Upper lobe of left lung (tissue), 6 donors: ENCODE data around the gene RIPOR2. TPM values are rescaled to one million over a fixed set of nuclear protein-coding genes. Genes with fewer than 3 reads are reported as not detected.

Experiments used
- ATAC-seq, 2 donors: fragments of 200-7000 bp; cut with Tn5 transposase; one replicate each; pipeline ENCODE4 v1.9.1; 2022; ENCODE audit warnings: mild to moderate bottlenecking in 2 of 2, moderate library complexity in 2 of 2; ENCODE audit not compliant: low FRiP score in 2 of 2
- DNase-seq, 2 donors: peaks; one replicate each; pipeline ENCODE4 v3.0.0-alpha.2; 2019 to 2020
- H3K27ac ChIP-seq, 4 donors: fragments of 200-600 bp; sonication (generic); one replicate each; pipeline ENCODE4 v1.5.1; 2016 to 2019
- H3K27me3 ChIP-seq, 4 donors: fragments of 200-600 bp; sonication (generic); one replicate each; pipeline ENCODE4 v1.5.1; 2017 to 2019
- H3K36me3 ChIP-seq, 4 donors: fragments of 200-600 bp; sonication (generic); one replicate each; pipeline ENCODE4 v1.5.1; 2016 to 2019
- H3K4me1 ChIP-seq, 4 donors: fragments of 200-600 bp; sonication (generic); one replicate each; pipeline ENCODE4 v1.5.1; 2018 to 2019
- H3K4me3 ChIP-seq, 4 donors: fragments of 200-600 bp; sonication (generic); one replicate each; pipeline ENCODE4 v1.5.1; 2017 to 2019; ENCODE audit warnings: mild to moderate bottlenecking in 2 of 4, moderate library complexity in 1 of 4
- H3K9me3 ChIP-seq, 4 donors: fragments of 200-600 bp; sonication (generic); one replicate each; pipeline ENCODE4 v1.5.1; 2018 to 2019
- EP300 ChIP-seq, 4 donors: sonication (generic); formaldehyde crosslinking; IDR thresholded peaks; one replicate each; pipeline ENCODE4 v1.5.1; 2017; ENCODE audit warnings: antibody characterized with exemption in 4 of 4, control low read depth in 2 of 4
- POLR2A ChIP-seq, 4 donors: fragments of 450-650 bp; IDR thresholded peaks; one replicate each; pipeline ENCODE4 v1.5.1; 2016 to 2017; ENCODE audit warnings: antibody characterized with exemption in 4 of 4, mild to moderate bottlenecking in 2 of 4
- POLR2AphosphoS5 ChIP-seq, 2 donors: sonication (generic); formaldehyde crosslinking; IDR thresholded peaks; one replicate each; pipeline ENCODE4 v1.5.1; 2017; ENCODE audit warnings: antibody characterized with exemption in 2 of 2
- WGBS, 2 donors: methylation state at CpG; one replicate each; pipeline ENCODE4 v1.1.5; 2017 to 2018; 5-methylcytosine and 5-hydroxymethylcytosine counted together
- total RNA-seq, 6 donors: library from RNA; depleted of rRNA in 4 of 6; stranded (reverse); fragments of >200 nt in 4 of 6; gene quantifications; one replicate each; pipeline versions ENCODE4 v1.1.0 to v1.2.1, GENCODE V29; 2016 to 2021
- TF ChIP-seq, protein P1 (sequence below), 6 experiments: fragments of 450-650 bp in 4 of 6; fragments of 200-600 bp in 2 of 6; sonication (generic) in 2 of 6; IDR thresholded peaks; one replicate each; pipeline ENCODE4 v1.5.1; 2016 to 2019; ENCODE audit warnings: antibody characterized with exemption in 6 of 6
- donor health status: DM: no; HTN: no; CAD: no; lungs with moderate emphysema.
- donor health status: DM: no; HTN: yes; CAD: no; lungs with severe emphysema.

RIPOR2 gene
- total RNA-seq, 6 donors from 2014 or later = 25.3 to 67.1 (median 48.3) TPM

DNA sequence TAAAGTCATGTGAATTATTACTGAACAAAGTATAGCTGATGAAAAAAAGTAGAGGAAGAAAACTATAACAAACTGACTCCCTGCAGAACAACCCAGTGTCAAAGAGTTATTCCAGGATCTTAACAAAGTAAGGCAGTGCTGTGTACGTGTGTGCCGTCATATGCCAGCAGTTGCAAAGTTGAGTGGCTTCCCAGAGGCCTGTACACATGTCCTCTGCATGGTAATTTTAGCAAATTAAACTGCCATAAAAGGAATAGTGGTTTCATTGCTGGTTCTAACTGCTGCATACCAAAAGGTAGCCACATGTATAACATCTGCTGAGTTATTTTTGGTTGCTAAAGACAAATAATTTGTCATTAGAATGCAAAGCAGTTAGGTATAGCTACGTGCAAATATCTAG lies 44.8 kb downstream of the RIPOR2 start:
- TF ChIP-seq POLR2A (IDR thresholded peaks at IDR 0.05) = no peak
- no peak for TF ChIP-seq EP300 (IDR thresholded peaks at IDR 0.05)
- no peak for TF ChIP-seq POLR2AphosphoS5 (IDR thresholded peaks at IDR 0.05)
- TF ChIP-seq, protein P1, sequence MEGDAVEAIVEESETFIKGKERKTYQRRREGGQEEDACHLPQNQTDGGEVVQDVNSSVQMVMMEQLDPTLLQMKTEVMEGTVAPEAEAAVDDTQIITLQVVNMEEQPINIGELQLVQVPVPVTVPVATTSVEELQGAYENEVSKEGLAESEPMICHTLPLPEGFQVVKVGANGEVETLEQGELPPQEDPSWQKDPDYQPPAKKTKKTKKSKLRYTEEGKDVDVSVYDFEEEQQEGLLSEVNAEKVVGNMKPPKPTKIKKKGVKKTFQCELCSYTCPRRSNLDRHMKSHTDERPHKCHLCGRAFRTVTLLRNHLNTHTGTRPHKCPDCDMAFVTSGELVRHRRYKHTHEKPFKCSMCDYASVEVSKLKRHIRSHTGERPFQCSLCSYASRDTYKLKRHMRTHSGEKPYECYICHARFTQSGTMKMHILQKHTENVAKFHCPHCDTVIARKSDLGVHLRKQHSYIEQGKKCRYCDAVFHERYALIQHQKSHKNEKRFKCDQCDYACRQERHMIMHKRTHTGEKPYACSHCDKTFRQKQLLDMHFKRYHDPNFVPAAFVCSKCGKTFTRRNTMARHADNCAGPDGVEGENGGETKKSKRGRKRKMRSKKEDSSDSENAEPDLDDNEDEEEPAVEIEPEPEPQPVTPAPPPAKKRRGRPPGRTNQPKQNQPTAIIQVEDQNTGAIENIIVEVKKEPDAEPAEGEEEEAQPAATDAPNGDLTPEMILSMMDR (IDR thresholded peaks at IDR 0.05) = no peak
- 93 to 95% methylated on average over 3 of the region's 3 CpGs for WGBS, 2 donors
- H3K27ac ChIP-seq = no peak overlapping the region
- no peak overlapping the region for H3K4me3 ChIP-seq
- no peaks in the 10 kb centered on the region for H3K36me3 ChIP-seq
- ATAC-seq (no peak), DNase-seq (no peak)
- H3K27me3 ChIP-seq = no peaks in the 10 kb centered on the region
- H3K4me1 ChIP-seq = no peaks in the 10 kb centered on the region
- no peaks in the 10 kb centered on the region for H3K9me3 ChIP-seq

DNA sequence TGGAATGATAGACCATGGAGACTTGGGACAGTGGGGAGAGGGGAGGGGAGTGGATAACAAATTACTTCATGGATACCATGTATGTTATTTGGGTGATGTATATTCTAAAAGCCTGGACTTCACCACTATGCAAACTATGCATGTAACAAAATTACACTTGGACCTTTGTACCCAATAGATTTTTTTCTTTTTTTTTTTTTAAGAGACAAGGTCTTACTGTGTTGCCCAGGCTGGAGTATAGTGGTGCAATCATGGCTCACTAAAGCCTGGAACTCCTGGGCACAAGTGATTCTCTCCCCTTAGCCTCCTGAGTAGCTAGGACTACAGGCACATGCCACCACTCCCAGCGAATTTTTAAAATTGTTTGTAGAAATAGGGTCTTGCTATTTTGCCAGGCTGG lies 45.3 kb downstream of the RIPOR2 start:
- no peaks in the 10 kb centered on the region for H3K36me3 ChIP-seq
- no peaks in the 10 kb centered on the region for H3K9me3 ChIP-seq
- WGBS, 2 donors = 0 to 90% methylated on average over 1 of the region's 1 CpG
- ATAC-seq (no peak), DNase-seq (no peak)
- H3K4me3 ChIP-seq = no peak overlapping the region
- H3K4me1 ChIP-seq = no peaks in the 10 kb centered on the region
- H3K27me3 ChIP-seq = no peaks in the 10 kb centered on the region
- TF ChIP-seq EP300 (IDR thresholded peaks at IDR 0.05) (no peak), POLR2AphosphoS5 (IDR thresholded peaks at IDR 0.05) (no peak), POLR2A (IDR thresholded peaks at IDR 0.05) (no peak)
- TF ChIP-seq, protein P1 (IDR thresholded peaks at IDR 0.05) = no peak
- no peak overlapping the region for H3K27ac ChIP-seq

DNA sequence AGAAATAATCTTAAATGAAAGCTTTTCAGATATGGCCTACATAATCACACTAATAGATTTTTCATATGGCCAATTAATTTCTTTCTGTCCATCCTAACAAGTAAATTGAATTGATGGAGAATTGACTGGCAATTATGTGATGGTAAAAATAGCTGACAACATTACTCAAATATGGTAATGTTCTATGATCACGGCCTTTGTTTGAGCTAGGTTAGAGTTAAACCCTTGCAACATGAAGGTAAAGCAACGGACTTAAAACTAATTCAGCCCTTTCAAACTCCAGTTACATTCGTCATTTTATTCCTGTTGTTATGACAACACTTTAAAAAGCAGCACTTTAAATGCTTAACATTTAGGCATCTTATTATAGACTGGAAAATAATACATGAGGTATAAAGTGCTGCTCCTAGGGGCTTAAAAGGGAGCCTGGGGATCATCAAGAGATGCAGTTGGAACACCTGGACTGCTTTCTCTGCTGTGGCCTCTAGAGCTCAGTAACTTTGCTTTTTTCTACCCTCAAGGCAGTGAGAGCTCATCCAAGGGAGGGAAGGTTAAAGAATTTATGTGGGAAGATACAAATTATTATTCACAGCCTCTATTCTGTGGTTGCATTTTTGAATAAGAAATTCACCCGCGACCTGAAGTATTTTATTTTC lies 46.9 kb downstream of the RIPOR2 start:
- no peaks in the 10 kb centered on the region for H3K9me3 ChIP-seq
- ATAC-seq (no peak), DNase-seq (no peak)
- H3K36me3 ChIP-seq = no peaks in the 10 kb centered on the region
- H3K27ac ChIP-seq = no peak overlapping the region
- 92 to 94% methylated on average over 5 of the region's 5 CpGs for WGBS, 2 donors
- no peaks in the 10 kb centered on the region for H3K27me3 ChIP-seq
- no peaks in the 10 kb centered on the region for H3K4me1 ChIP-seq
- H3K4me3 ChIP-seq = no peak overlapping the region
- no peak for TF ChIP-seq POLR2A (IDR thresholded peaks at IDR 0.05)

DNA sequence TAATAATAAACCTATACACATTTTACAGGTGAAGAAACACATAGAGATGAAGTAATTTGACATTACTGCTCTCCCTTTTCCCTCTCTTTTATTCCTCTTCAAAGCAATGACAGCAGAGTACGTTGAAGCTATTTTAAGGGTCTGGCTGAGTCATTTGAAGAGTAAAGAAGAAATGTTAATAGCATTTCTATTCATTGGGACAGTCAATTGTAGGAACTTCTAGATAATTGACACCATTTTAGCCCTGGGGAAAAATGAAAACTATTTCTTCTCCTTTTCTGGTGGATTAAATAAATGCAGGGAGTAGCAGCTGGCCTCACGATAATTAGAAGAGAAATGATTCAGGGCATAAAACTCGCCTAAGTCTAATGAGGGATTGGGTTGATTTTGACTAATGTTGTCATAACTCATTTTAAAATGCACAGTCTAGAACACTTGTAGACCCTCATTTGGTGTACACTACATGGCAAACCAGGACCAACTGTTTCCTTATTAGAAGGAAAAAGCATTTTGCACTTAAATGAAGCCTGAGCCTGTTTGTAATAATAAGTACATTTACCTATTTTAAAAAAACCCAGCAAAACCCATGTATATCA lies 48.1 kb downstream of the RIPOR2 start:
- WGBS, 2 donors = 86 to 88% methylated on average over 3 of the region's 3 CpGs
- no peak for ATAC-seq

DNA sequence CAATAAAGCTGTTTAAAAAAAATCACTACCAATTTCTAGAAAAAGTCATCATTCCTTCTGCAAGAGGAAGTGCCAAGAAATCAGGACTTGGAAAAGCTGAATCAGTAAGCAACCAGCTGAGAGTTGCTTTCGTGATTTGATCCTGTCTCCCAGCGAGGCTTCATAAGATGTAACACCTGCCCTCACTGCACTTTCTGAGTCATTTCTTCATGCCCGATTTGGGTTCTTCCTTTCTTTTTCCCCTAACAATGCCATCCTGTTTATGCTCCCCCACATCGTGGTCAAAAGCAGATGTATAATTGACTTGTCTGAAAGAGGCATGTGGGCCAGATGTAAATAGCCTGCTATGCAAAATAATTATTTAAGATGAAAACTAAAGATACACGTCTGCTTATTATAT lies 52.1 kb downstream of the RIPOR2 start:
- Histone ChIP-seq H3K4me1 (peaks cover 0 to 4% (median 0%) of the 10 kb centered on the region in 4 donors), H3K27me3 (no peaks in the 10 kb centered on the region), H3K36me3 (no peaks in the 10 kb centered on the region), H3K27ac (no peak overlapping the region), H3K4me3 (no peak overlapping the region), H3K9me3 (no peaks in the 10 kb centered on the region)
- DNase-seq (no peak), ATAC-seq (no peak)
- TF ChIP-seq EP300 (IDR thresholded peaks at IDR 0.05) (no peak), POLR2A (IDR thresholded peaks at IDR 0.05) (no peak), POLR2AphosphoS5 (IDR thresholded peaks at IDR 0.05) (no peak)
- TF ChIP-seq, protein P1 (IDR thresholded peaks at IDR 0.05) = no peak
- 70 to 74% methylated on average over 5 of the region's 5 CpGs for WGBS, 2 donors

More for the DNA sequence above, 48.1 kb downstream of the RIPOR2 start:
- no peaks in the 10 kb centered on the region for H3K36me3 ChIP-seq
- H3K4me3 ChIP-seq = no peak overlapping the region
- no peak for TF ChIP-seq POLR2A (IDR thresholded peaks at IDR 0.05)
- TF ChIP-seq POLR2AphosphoS5 (IDR thresholded peaks at IDR 0.05) = no peak
- TF ChIP-seq, protein P1 (IDR thresholded peaks at IDR 0.05) = no peak
- no peak for TF ChIP-seq EP300 (IDR thresholded peaks at IDR 0.05)
- no peaks in the 10 kb centered on the region for H3K27me3 ChIP-seq
- H3K4me1 ChIP-seq = no peaks in the 10 kb centered on the region
- H3K27ac ChIP-seq = no peak overlapping the region
- no peak for DNase-seq
- H3K9me3 ChIP-seq = no peaks in the 10 kb centered on the region
